K562 (cell line): Measurements from ENCODE around the gene KIF3A. TPM values are rescaled to one million over a fixed set of nuclear protein-coding genes. Genes with fewer than 3 reads are reported as not detected.

Experiments
- BCLAF1 ChIP-seq, 2 experiments: fragments of 450-650 bp in 1 of 2; IDR thresholded peaks; 2 replicates each; pipeline ENCODE4 v1.6.1; 2011 to 2017; ENCODE audit warnings: low read depth in 2 of 2, antibody characterized with exemption in 1 of 2, borderline replicate concordance in 1 of 2, low read length in 1 of 2, mild to moderate bottlenecking in 1 of 2, mixed read lengths in 1 of 2; ENCODE audit not compliant: control insufficient read depth in 1 of 2
- CTCF ChIP-seq, 3 experiments: IDR thresholded peaks in 2 of 3; conservative IDR thresholded peaks in 1 of 3; 2 replicates each; pipeline ENCODE4 v1.5.1; 2011 to 2012; ENCODE audit warnings: low read length in 3 of 3, mild to moderate bottlenecking in 3 of 3, control low read depth in 2 of 3, improper control_type of control experiment in 1 of 3, inconsistent platforms in 1 of 3, low read depth in 1 of 3, mixed read lengths in 1 of 3, moderate library complexity in 1 of 3; ENCODE audit not compliant: insufficient read depth in 2 of 3
- CXXC5 ChIP-seq: fragments of 250-450 bp; sonication (Bioruptor Pico); IDR thresholded peaks from 2 replicates; pipeline ENCODE4 v1.8.0; 2022; ENCODE audit warnings: inconsistent platforms, mild to moderate bottlenecking, moderate library complexity
- MYC ChIP-seq, 2 experiments: fragments of 250-450 bp in 1 of 2; sonication (Bioruptor Pico) in 1 of 2; IDR thresholded peaks; 2 replicates each; pipeline versions ENCODE4 v1.5.1 to v1.6.1; 2012 to 2021; ENCODE audit warnings: low read depth in 2 of 2, borderline replicate concordance in 1 of 2, improper control_type of control experiment in 1 of 2, low read length in 1 of 2, mild to moderate bottlenecking in 1 of 2, moderate library complexity in 1 of 2
- NKRF ChIP-seq: fragments of 450-650 bp; IDR thresholded peaks from 2 replicates; pipeline ENCODE4 v1.6.1; 2016; ENCODE audit warnings: borderline replicate concordance
- PHF20 ChIP-seq: fragments of 450-650 bp; IDR thresholded peaks from 2 replicates; pipeline ENCODE4 v1.6.1; 2018; ENCODE audit not compliant: partially characterized antibody
- ZNF318 ChIP-seq, 2 experiments: fragments of 450-650 bp; IDR thresholded peaks; 2 replicates each; pipeline ENCODE4 v1.6.1; 2016; ENCODE audit warnings: mild to moderate bottlenecking in 2 of 2, borderline replicate concordance in 1 of 2, low read depth in 1 of 2, moderate library complexity in 1 of 2
- ZNF408 ChIP-seq: fragments of 250-450 bp; sonication (Bioruptor Pico); IDR thresholded peaks from 2 replicates; pipeline ENCODE4 v1.4.0; 2020; ENCODE audit warnings: low read depth, mild to moderate bottlenecking, moderate library complexity
- ZNF717 ChIP-seq: fragments of 250-450 bp; sonication (Bioruptor Pico); IDR thresholded peaks from 2 replicates; pipeline ENCODE4 v1.5.0; 2021
- polyA plus RNA-seq, 8 experiments: library from polyadenylated mRNA; depleted of rRNA in 4 of 8; stranded (reverse) in 5 of 8; unstranded in 3 of 8; fragments of >200 nt; fragmentation: Nextera tagmentation in 2 of 8; fragmentation: Illumina TruSeq in 1 of 8; extraction: Ambion mirVana in 2 of 8; extraction: Trizol in 1 of 8; gene quantifications; 2 replicates each; pipeline versions ENCODE4 v1.2.1 to v1.2.3, GENCODE V29; 2011 to 2014; ENCODE audit warnings: inconsistent platforms in 1 of 8, missing spikeins in 1 of 8
- total RNA-seq, 7 experiments: library from RNA; depleted of rRNA in 6 of 7; stranded (reverse); fragments of >200 nt in 6 of 7; fragmentation: Illumina TruSeq in 2 of 7; extraction: Trizol in 2 of 7; gene quantifications; 2 replicates each; pipeline versions ENCODE4 v1.2.1 to v1.2.3, GENCODE V29; 2011 to 2021; ENCODE audit warnings: low replicate concordance in 1 of 7

The KIF3A gene
- total and polyA plus RNA-seq, 9 of the 15 experiments (the other 6 are each of a cell fraction or from before 2014, with no cell fraction given): 1.5 to 7.8 (median 6.0) TPM

GRCh38 chr5:132661231-132662003, 75.9 kb downstream of the KIF3A start (continued):
- TF ChIP-seq PHF20 (no peak), BCLAF1 (IDR thresholded peaks at IDR 0.05; ENCODE audit: borderline replicate concordance in 1 of 2, control insufficient read depth in 1 of 2, low read depth in 2 of 2, low read length in 1 of 2) (no peak), NKRF (no peak), ZNF408 (no peak), ZNF717 (CRISPR knock-in tag) (no peak), MYC (IDR thresholded peaks at IDR 0.05; ENCODE audit: low read depth, low read length) (no peak), MYC (CRISPR knock-in tag; IDR thresholded peaks at IDR 0.05; ENCODE audit: borderline replicate concordance, low read depth) (0 out of 2 replicates have a peak, but pooled peaks have one; percentile 46), CXXC5 (CRISPR knock-in tag) (0 out of 2 replicates have a peak, but pooled peaks have one; percentile 20), CTCF (IDR thresholded peaks at IDR 0.05 in 2 of 3, conservative IDR thresholded peaks at IDR 0.05 in 1 of 3; ENCODE audit: insufficient read depth in 2 of 3, low read depth in 1 of 3, low read length in 3 of 3) (peak in 2 of 3 experiments; percentile 49 to 62; a peak in 4 of 6 replicates), ZNF318 (IDR thresholded peaks at IDR 0.05; ENCODE audit: borderline replicate concordance in 1 of 2, low read depth in 1 of 2) (no peak)
